Neuronal stem cell (in vitro differentiated cells): Measurements from ENCODE around the gene PKNOX2.

Experiments
- DNase-seq: peaks from one replicate; pipeline ENCODE4 v3.0.0-alpha.2; 2013; ENCODE audit warnings: low spot score
- H2AFZ ChIP-seq: one replicate; pipeline ENCODE4 v1.6.1; 2013; ENCODE audit warnings: mild to moderate bottlenecking, low read length, inconsistent platforms
- H2AK5ac ChIP-seq: 2 replicates; pipeline ENCODE4 v1.6.1; 2013; ENCODE audit warnings: low read depth, mild to moderate bottlenecking, inconsistent platforms, low read length, moderate library complexity, mixed read lengths
- H2BK120ac ChIP-seq: 2 replicates; pipeline ENCODE4 v1.6.1; 2013; ENCODE audit warnings: low read depth, mild to moderate bottlenecking, inconsistent platforms, low read length, moderate library complexity, mixed read lengths
- H2BK12ac ChIP-seq: one replicate; pipeline ENCODE4 v1.6.1; 2013; ENCODE audit warnings: low read length, inconsistent platforms
- H2BK15ac ChIP-seq: 2 replicates; pipeline ENCODE4 v1.6.1; 2013; ENCODE audit warnings: mild to moderate bottlenecking, low read length, inconsistent platforms, mixed read lengths
- H2BK5ac ChIP-seq: one replicate; pipeline ENCODE4 v1.6.1; 2013; ENCODE audit warnings: inconsistent platforms, mild to moderate bottlenecking, low read length, moderate library complexity
- H3K14ac ChIP-seq: one replicate; pipeline ENCODE4 v1.6.1; 2013; ENCODE audit warnings: low read length, inconsistent platforms
- H3K18ac ChIP-seq: 2 replicates; pipeline ENCODE4 v1.6.1; 2013; ENCODE audit warnings: low read length, inconsistent platforms
- H3K23ac ChIP-seq: 2 replicates; pipeline ENCODE4 v1.6.1; 2013; ENCODE audit warnings: low read depth, mild to moderate bottlenecking, mixed read lengths, low read length, inconsistent platforms; ENCODE audit not compliant: poor library complexity
- H3K27ac ChIP-seq: replicated peaks from 3 replicates; pipeline ENCODE4 v1.5.1; 2013; ENCODE audit warnings: low read length, inconsistent platforms
- H3K27me3 ChIP-seq, 3 experiments: 2 replicates each; pipeline ENCODE4 v1.6.1; 2013; ENCODE audit warnings: low read length in 3 of 3, mild to moderate bottlenecking in 2 of 3, inconsistent platforms in 1 of 3, low read depth in 1 of 3, mixed read lengths in 1 of 3, moderate library complexity in 1 of 3; ENCODE audit not compliant: control insufficient read depth in 3 of 3, insufficient read depth in 3 of 3
- H3K36me3 ChIP-seq, 2 donors: replicated peaks in 1 of 2; 2 replicates each; pipeline ENCODE4 v1.6.1; 2013; ENCODE audit warnings: low read length in 2 of 2; ENCODE audit not compliant: control insufficient read depth in 2 of 2, insufficient read depth in 2 of 2
- H3K4ac ChIP-seq: 2 replicates; pipeline ENCODE4 v1.6.1; 2013; ENCODE audit warnings: inconsistent platforms, mild to moderate bottlenecking, low read length, moderate library complexity
- H3K4me1 ChIP-seq, 2 donors: 1 replicate in 1 of 2; 2 replicates in 1 of 2; pipeline ENCODE4 v1.6.1; 2013; ENCODE audit warnings: low read length in 2 of 2, low read depth in 1 of 2; ENCODE audit not compliant: control insufficient read depth in 2 of 2, insufficient read depth in 1 of 2
- H3K4me2 ChIP-seq: one replicate; pipeline ENCODE4 v1.6.1; 2013; ENCODE audit warnings: mild to moderate bottlenecking, low read length, inconsistent platforms; ENCODE audit not compliant: insufficient read depth, poor library complexity, severe bottlenecking
- H3K4me3 ChIP-seq, 2 donors: 2 replicates each; pipeline ENCODE4 v1.5.1; 2013; ENCODE audit warnings: low read length in 2 of 2, mild to moderate bottlenecking in 2 of 2, inconsistent platforms in 1 of 2, moderate library complexity in 1 of 2
- H3K79me1 ChIP-seq: one replicate; pipeline ENCODE4 v1.6.1; 2013; ENCODE audit warnings: low read depth, mild to moderate bottlenecking, inconsistent platforms, low read length, moderate library complexity
- H3K9ac ChIP-seq: one replicate; pipeline ENCODE4 v1.6.1; 2013; ENCODE audit warnings: mild to moderate bottlenecking, low read depth, low read length, inconsistent platforms; ENCODE audit not compliant: poor library complexity
- H3K9me3 ChIP-seq, 2 donors: replicated peaks in 1 of 2; 2 replicates each; pipeline versions ENCODE3 to v1.6.1; 2013; ENCODE audit warnings: low read length in 2 of 2, mild to moderate bottlenecking in 2 of 2, inconsistent platforms in 1 of 2, low read depth in 1 of 2, mixed read lengths in 1 of 2, moderate library complexity in 1 of 2; ENCODE audit not compliant: control insufficient read depth in 2 of 2, insufficient read depth in 1 of 2
- H4K8ac ChIP-seq: one replicate; pipeline ENCODE4 v1.6.1; 2013; ENCODE audit warnings: low read depth, mild to moderate bottlenecking, inconsistent platforms, low read length, moderate library complexity
- H4K91ac ChIP-seq: one replicate; pipeline ENCODE4 v1.6.1; 2013; ENCODE audit warnings: low read length, low read depth, mild to moderate bottlenecking, inconsistent platforms; ENCODE audit not compliant: poor library complexity
- WGBS, 2 donors: extraction: QIAGEN DNeasy Blood & Tissue Kit; methylation state at CpG; one replicate each; pipeline ENCODE4 v1.1.7; 2013; ENCODE audit warnings: missing lambda C conversion rate in 2 of 2, mixed read lengths in 1 of 2; ENCODE audit not compliant: insufficient read length in 2 of 2, insufficient replicate concordance in 1 of 2; ENCODE audit errors: extremely low coverage in 2 of 2; 5-methylcytosine and 5-hydroxymethylcytosine counted together

The PKNOX2 gene

DNA sequence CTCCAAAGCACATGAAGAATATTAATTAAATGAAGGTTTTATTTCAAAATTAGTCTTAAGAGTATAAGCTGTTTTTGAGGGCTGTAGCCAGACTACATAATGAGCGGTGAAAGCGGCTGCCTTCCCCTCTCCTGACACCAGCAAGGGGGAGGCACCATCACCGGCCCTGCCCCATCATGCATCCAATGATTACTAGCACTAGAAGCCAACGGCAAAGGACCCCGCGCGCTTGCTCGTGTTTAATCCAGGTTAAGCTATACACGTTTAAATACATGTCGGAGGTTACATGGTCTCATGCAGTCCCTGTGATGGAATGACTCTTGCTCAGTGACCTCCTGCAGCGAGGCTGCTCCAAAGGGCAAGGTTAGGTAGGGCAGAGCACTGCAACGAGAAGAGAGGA lies 281.2 kb downstream of the PKNOX2 start:
- Histone ChIP-seq H3K4me3 (no peak overlapping the region), H3K27ac (no peak overlapping the region), H2BK15ac (no peak overlapping the region), H3K14ac (no peak overlapping the region), H3K36me3 (peaks cover 9 to 89% of the 10 kb centered on the region in 2 donors), H3K4ac (no peak overlapping the region), H3K4me1 (peaks cover 14 to 29% of the 10 kb centered on the region in 2 donors), H3K9me3 (no peaks in the 10 kb centered on the region), H3K23ac (no peak overlapping the region), H4K8ac (no peak overlapping the region), H3K79me1 (no peaks in the 10 kb centered on the region), H3K9ac (no peak overlapping the region), H3K27me3 (no peaks in the 10 kb centered on the region), H2BK120ac (no peak overlapping the region), H3K4me2 (no peak overlapping the region), H4K91ac (no peak overlapping the region), H2BK12ac (no peak overlapping the region), H3K18ac (no peak overlapping the region), H2AK5ac (no peak overlapping the region), H2AFZ (no peak overlapping the region), H2BK5ac (no peak overlapping the region)
- no CpG with 5 or more reads among the region's 12 CpGs for WGBS, 2 donors
- no peak for DNase-seq

DNA sequence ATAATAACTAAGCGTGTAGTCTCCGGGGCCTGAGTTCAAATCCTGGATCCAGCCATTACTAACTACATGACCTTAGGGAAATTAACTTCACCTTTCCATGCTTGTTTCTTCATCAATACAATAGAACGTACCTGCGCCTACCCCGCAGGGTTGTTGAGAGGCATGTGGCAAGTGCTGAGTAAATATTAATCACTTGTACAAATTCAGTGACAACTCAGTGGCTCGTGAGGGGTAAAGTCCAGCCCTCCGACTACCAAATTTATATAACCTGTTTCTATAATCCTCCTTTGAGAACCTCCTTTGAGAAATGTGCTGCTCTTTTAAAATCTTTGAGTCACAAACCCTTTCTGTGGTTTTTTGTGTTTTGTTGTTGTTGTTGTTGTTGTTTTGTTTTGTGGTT lies 281.7 kb downstream of the PKNOX2 start:
- H4K91ac ChIP-seq: no peak overlapping the region
- H4K8ac ChIP-seq: no peak overlapping the region
- no peaks in the 10 kb centered on the region for H3K27me3 ChIP-seq
- no peak overlapping the region for H3K4me2 ChIP-seq
- no peak overlapping the region for H3K14ac ChIP-seq
- no peak overlapping the region for H3K4ac ChIP-seq
- no peak overlapping the region for H3K9ac ChIP-seq
- H3K9me3 ChIP-seq: no peaks in the 10 kb centered on the region
- H2AFZ ChIP-seq: no peak overlapping the region
- H3K79me1 ChIP-seq: no peaks in the 10 kb centered on the region
- no peak overlapping the region for H2AK5ac ChIP-seq
- WGBS, 2 donors: no CpG with 5 or more reads among the region's 7 CpGs
- peaks cover 9 to 84% of the 10 kb centered on the region in 2 donors for H3K36me3 ChIP-seq
- H3K18ac ChIP-seq: no peak overlapping the region
- H3K4me3 ChIP-seq: no peak overlapping the region
- H2BK5ac ChIP-seq: no peak overlapping the region
- H3K27ac ChIP-seq: no peak overlapping the region
- no peak for DNase-seq
- peaks cover 17 to 29% of the 10 kb centered on the region in 2 donors for H3K4me1 ChIP-seq
- no peak overlapping the region for H3K23ac ChIP-seq
- H2BK15ac ChIP-seq: no peak overlapping the region
- no peak overlapping the region for H2BK12ac ChIP-seq
- H2BK120ac ChIP-seq: no peak overlapping the region

DNA sequence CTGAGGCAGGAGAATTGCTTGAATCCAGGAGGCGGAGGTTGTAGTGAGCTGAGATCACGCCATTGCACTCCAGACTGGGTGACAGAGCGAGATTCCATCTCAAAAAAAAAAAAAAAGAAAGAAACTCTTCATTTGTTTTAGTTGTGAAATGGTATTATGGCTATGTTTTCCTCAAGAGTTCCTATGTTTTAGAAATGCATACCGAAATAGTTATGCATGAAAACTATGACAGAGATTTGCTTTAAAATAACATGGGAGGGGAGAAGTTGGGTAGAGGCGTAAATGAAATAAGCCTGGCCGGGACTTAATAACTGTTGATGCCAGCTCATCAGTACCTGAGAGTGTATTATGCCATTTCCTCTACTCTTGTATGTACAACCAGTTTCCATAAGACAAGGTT lies 283.2 kb downstream of the PKNOX2 start:
- Histone ChIP-seq H3K4me1 (peaks cover 25 to 29% of the 10 kb centered on the region in 2 donors), H3K9me3 (no peaks in the 10 kb centered on the region), H4K8ac (no peak overlapping the region), H2AK5ac (no peak overlapping the region), H3K27ac (no peak overlapping the region), H3K4me3 (no peak overlapping the region), H3K36me3 (peaks cover 9 to 75% of the 10 kb centered on the region in 2 donors), H2AFZ (no peak overlapping the region), H3K27me3 (no peaks in the 10 kb centered on the region), H3K18ac (no peak overlapping the region), H2BK15ac (no peak overlapping the region), H3K79me1 (no peaks in the 10 kb centered on the region), H3K14ac (no peak overlapping the region), H3K4ac (no peak overlapping the region), H3K23ac (no peak overlapping the region), H2BK120ac (no peak overlapping the region), H3K4me2 (no peak overlapping the region), H3K9ac (no peak overlapping the region), H2BK12ac (no peak overlapping the region), H2BK5ac (no peak overlapping the region), H4K91ac (no peak overlapping the region)
- no peak for DNase-seq
- WGBS, 2 donors: no CpG with 5 or more reads among the region's 6 CpGs

DNA sequence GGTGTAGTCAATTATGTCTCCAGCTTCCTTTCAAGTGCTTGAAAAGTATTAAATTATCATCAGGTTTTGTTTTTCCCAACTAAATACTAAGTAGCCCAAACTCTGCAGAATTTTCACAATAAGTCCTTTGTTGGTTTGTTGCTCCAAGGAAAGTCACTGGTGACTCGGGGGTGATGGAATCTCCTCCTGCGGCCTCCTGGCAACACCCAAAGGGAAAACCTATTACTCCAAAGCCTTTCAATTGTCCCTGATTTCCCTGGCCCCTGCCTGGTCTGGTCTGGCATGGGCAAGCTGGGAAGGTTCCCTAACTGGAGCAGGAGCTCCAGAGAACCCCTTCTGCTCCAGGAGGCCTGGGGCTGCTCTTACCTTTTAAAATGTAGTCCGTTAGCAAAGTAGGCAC lies 283.6 kb downstream of the PKNOX2 start:
- H3K36me3 ChIP-seq: peaks cover 9 to 73% of the 10 kb centered on the region in 2 donors
- no peak overlapping the region for H3K4me2 ChIP-seq
- no peak overlapping the region for H3K18ac ChIP-seq
- H3K9ac ChIP-seq: no peak overlapping the region
- no peak overlapping the region for H4K8ac ChIP-seq
- H3K79me1 ChIP-seq: no peaks in the 10 kb centered on the region
- no peak overlapping the region for H3K27ac ChIP-seq
- no peak overlapping the region for H2BK15ac ChIP-seq
- no peak overlapping the region for H3K4me3 ChIP-seq
- no peak overlapping the region for H3K14ac ChIP-seq
- H3K23ac ChIP-seq: no peak overlapping the region
- no CpG with 5 or more reads among the region's 3 CpGs for WGBS, 2 donors
- DNase-seq: no peak
- no peaks in the 10 kb centered on the region for H3K27me3 ChIP-seq
- no peak overlapping the region for H2BK12ac ChIP-seq
- no peak overlapping the region for H2BK5ac ChIP-seq
- H2AFZ ChIP-seq: no peak overlapping the region
- no peak overlapping the region for H3K4ac ChIP-seq
- H2BK120ac ChIP-seq: no peak overlapping the region
- peaks cover 22 to 29% of the 10 kb centered on the region in 2 donors for H3K4me1 ChIP-seq
- H4K91ac ChIP-seq: no peak overlapping the region
- H2AK5ac ChIP-seq: no peak overlapping the region
- no peaks in the 10 kb centered on the region for H3K9me3 ChIP-seq
